Spleen (tissue), 11 donors: ENCODE measurements around the gene MSANTD1. TPM values are rescaled to one million over a fixed set of nuclear protein-coding genes. Genes with fewer than 3 reads are reported as not detected.

Experiments
- DNase-seq: peaks from one replicate; pipeline ENCODE4 v3.0.0-alpha.2; 2020
- H3K27ac ChIP-seq, 8 donors: fragments of 200-600 bp; sonication (generic) in 7 of 8; 1 replicate in 4 of 8; 2 replicates in 4 of 8; pipeline versions ENCODE4 v1.5.0 to v1.8.0; 2016 to 2021; ENCODE audit warnings: inconsistent platforms in 4 of 8, mild to moderate bottlenecking in 4 of 8, moderate library complexity in 1 of 8
- H3K27me3 ChIP-seq, 7 donors: fragments of 200-600 bp; sonication (generic) in 6 of 7; replicated peaks in 1 of 7; 1 replicate in 4 of 7; 2 replicates in 3 of 7; pipeline versions ENCODE4 v1.5.0 to v1.8.0; 2016 to 2021; ENCODE audit warnings: inconsistent platforms in 3 of 7, mild to moderate bottlenecking in 1 of 7
- H3K36me3 ChIP-seq, 6 donors: fragments of 200-600 bp; sonication (generic) in 5 of 6; 1 replicate in 4 of 6; 2 replicates in 2 of 6; pipeline versions ENCODE4 v1.5.0 to v1.8.0; 2016 to 2021; ENCODE audit warnings: inconsistent platforms in 2 of 6
- H3K4me1 ChIP-seq, 6 donors: fragments of 200-600 bp; sonication (generic) in 5 of 6; 1 replicate in 3 of 6; 2 replicates in 3 of 6; pipeline versions ENCODE4 v1.5.0 to v1.8.0; 2016 to 2021; ENCODE audit warnings: inconsistent platforms in 3 of 6
- H3K4me3 ChIP-seq, 8 donors: fragments of 200-600 bp; sonication (generic) in 7 of 8; 1 replicate in 4 of 8; 2 replicates in 4 of 8; pipeline versions ENCODE4 v1.5.0 to v1.8.0; 2016 to 2021; ENCODE audit warnings: inconsistent platforms in 4 of 8, mild to moderate bottlenecking in 4 of 8, moderate library complexity in 2 of 8
- H3K9me3 ChIP-seq, 8 donors: fragments of 200-600 bp; sonication (generic) in 7 of 8; 1 replicate in 4 of 8; 2 replicates in 4 of 8; pipeline versions ENCODE4 v1.5.0 to v1.8.0; 2016 to 2021; ENCODE audit warnings: inconsistent platforms in 4 of 8
- POLR2A ChIP-seq, 3 donors: fragments of 450-650 bp; IDR thresholded peaks; one replicate each; pipeline ENCODE4 v1.5.1; 2017; ENCODE audit warnings: antibody characterized with exemption in 3 of 3, mild to moderate bottlenecking in 1 of 3
- POLR2AphosphoS5 ChIP-seq, 3 donors: sonication (generic); formaldehyde crosslinking; IDR thresholded peaks; one replicate each; pipeline ENCODE4 v1.5.1; 2017; ENCODE audit warnings: antibody characterized with exemption in 3 of 3
- WGBS, 5 donors: extraction: QIAGEN DNeasy Blood & Tissue Kit in 3 of 5; methylation state at CpG; one replicate each; pipeline versions ENCODE4 v1.1.5 to v1.1.7; 2013 to 2018; 5-methylcytosine and 5-hydroxymethylcytosine counted together
- intact Hi-C: fragments of 100-400 bp; cut with DNase I; formaldehyde crosslinking; loops from one replicate; pipeline ENCODE4 v1.15.0; 2023; ENCODE audit warnings: low total_unique reads
- polyA plus RNA-seq, 3 donors: library from polyadenylated mRNA; stranded (reverse); fragments of 200-250 nt; gene quantifications; one replicate each; pipeline ENCODE4 v1.2.1, GENCODE V29; 2013
- total RNA-seq, 7 donors: library from RNA; depleted of rRNA in 3 of 7; stranded (reverse); fragments of >200 nt in 3 of 7; fragmentation: NEBNext Ultra II Directional in 4 of 7; extraction: Animal tissue kit (Norgen Biotek cat#: 25700) in 4 of 7; gene quantifications; one replicate each; pipeline versions ENCODE4 v1.1.0 to v1.2.1, GENCODE V29; 2016 to 2021
- TF ChIP-seq, protein P1 (sequence below), 11 experiments: fragments of 200-600 bp in 7 of 11; fragments of 450-650 bp in 4 of 11; sonication (generic) in 4 of 11; IDR thresholded peaks in 8 of 11; conservative IDR thresholded peaks in 3 of 11; 1 replicate in 7 of 11; 2 replicates in 4 of 11; pipeline versions ENCODE4 v1.4.0 to v1.8.0; 2016 to 2021; ENCODE audit warnings: antibody characterized with exemption in 11 of 11, inconsistent platforms in 4 of 11, mild to moderate bottlenecking in 1 of 11
- donor health status: healthy with polysubstance abuse.
- donor health status: DM: no; HTN: no; CAD: no; lungs with moderate emphysema.
- donor health status: DM: no; HTN: no; CAD: no.
- donor health status: Bipolar disorder and iron deficiency.
- donor health status: healthy.
- donor health status: DM: no; HTN: no; CAD: no.
- donor health status: DM: yes; HTN: yes; CAD: no.

MSANTD1 gene
- total and polyA plus RNA-seq, 10 donors = 0.41 to 2.8 (median 1.8) TPM

DNA sequence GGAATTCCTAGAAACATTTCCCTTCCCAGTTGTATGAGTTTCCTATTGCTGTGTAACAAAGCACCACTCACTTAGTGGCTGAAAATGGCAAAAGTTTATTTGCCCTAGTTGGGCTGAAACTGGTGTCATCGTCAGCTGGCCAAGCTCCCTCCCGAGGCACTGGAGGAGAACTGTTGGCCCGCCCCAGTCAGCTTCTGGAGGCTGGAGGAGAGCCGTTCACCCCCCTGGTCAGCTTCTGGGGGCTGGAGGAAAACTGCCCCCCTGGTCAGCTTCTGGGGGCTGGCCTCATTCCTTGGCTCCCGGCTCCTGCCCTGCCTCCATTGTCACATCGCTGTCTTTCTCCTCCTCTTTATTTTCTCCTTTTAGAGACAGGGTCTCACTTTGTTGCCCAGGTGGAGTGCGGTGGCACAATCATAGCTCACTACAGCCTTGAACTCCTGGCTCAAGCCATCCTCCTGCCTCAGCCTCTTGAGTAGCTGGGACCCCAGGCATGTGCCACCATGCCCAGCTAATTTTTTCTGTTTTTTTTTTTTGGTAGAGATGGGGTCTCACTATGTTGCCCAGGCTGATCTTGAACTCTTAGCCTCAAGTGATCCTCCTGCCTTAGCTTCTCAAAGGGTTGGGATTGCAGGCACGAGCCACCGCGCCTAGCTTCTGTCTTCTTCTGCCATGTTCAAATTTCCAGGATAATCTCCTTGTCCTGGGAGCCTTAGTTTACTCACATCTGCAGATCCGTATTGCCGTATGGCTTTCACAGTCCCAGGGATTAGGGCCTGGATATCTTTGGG is 47.1 kb downstream of the MSANTD1 start:
- Histone ChIP-seq H3K36me3 (no peaks in the 10 kb centered on the region), H3K4me3 (no peak overlapping the region), H3K4me1 (peaks cover 10 to 59% (median 39%) of the 10 kb centered on the region in 6 donors), H3K9me3 (no peaks in the 10 kb centered on the region), H3K27ac (no peak overlapping the region), H3K27me3 (peaks cover 0 to 15% (median 0%) of the 10 kb centered on the region in 7 donors)
- intact Hi-C loops = no loop called here
- DNase-seq = no peak
- no peak for TF ChIP-seq POLR2A (IDR thresholded peaks at IDR 0.05)
- TF ChIP-seq, protein P1, sequence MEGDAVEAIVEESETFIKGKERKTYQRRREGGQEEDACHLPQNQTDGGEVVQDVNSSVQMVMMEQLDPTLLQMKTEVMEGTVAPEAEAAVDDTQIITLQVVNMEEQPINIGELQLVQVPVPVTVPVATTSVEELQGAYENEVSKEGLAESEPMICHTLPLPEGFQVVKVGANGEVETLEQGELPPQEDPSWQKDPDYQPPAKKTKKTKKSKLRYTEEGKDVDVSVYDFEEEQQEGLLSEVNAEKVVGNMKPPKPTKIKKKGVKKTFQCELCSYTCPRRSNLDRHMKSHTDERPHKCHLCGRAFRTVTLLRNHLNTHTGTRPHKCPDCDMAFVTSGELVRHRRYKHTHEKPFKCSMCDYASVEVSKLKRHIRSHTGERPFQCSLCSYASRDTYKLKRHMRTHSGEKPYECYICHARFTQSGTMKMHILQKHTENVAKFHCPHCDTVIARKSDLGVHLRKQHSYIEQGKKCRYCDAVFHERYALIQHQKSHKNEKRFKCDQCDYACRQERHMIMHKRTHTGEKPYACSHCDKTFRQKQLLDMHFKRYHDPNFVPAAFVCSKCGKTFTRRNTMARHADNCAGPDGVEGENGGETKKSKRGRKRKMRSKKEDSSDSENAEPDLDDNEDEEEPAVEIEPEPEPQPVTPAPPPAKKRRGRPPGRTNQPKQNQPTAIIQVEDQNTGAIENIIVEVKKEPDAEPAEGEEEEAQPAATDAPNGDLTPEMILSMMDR (IDR thresholded peaks at IDR 0.05 in 8 of 11, conservative IDR thresholded peaks at IDR 0.05 in 3 of 11) = no peak
- TF ChIP-seq POLR2AphosphoS5 (IDR thresholded peaks at IDR 0.05) = no peak
- WGBS, 5 donors = 89 to 95% (median 91%) methylated on average over 12 of the region's 12 CpGs

DNA sequence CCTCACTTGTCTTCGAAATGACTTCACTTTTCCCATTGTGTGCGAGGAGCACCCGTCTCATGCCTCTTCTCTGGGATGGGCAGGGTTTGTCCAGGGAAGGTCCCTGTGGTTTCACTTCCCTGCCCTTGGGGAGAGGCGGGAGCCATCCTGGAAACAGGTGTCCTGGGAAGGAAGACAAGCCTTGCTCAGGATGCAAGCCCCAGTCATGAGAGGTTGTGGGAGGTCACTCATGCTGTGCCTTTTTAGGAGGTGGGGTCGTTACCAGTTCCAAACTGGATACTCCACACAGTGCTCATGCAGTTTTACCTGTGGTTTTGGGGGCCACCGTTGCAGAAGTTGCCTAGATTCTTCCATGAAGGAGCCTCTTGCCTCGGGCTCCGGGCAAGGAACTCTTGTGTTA is 47.7 kb downstream of the MSANTD1 start:
- H3K36me3 ChIP-seq = no peaks in the 10 kb centered on the region
- H3K4me1 ChIP-seq = peaks cover 7 to 59% (median 38%) of the 10 kb centered on the region in 6 donors
- TF ChIP-seq, protein P1 (IDR thresholded peaks at IDR 0.05 in 8 of 11, conservative IDR thresholded peaks at IDR 0.05 in 3 of 11) = no peak
- no peak for TF ChIP-seq POLR2AphosphoS5 (IDR thresholded peaks at IDR 0.05)
- TF ChIP-seq POLR2A (IDR thresholded peaks at IDR 0.05) = no peak
- 80 to 86% (median 80%) methylated on average over 7 to 8 of the region's 8 CpGs for WGBS, 5 donors
- H3K4me3 ChIP-seq = no peak overlapping the region
- peaks cover 0 to 8% (median 0%) of the 10 kb centered on the region in 7 donors for H3K27me3 ChIP-seq
- intact Hi-C loops = no loop called here
- H3K9me3 ChIP-seq = no peaks in the 10 kb centered on the region
- no peak overlapping the region for H3K27ac ChIP-seq
- no peak for DNase-seq

DNA sequence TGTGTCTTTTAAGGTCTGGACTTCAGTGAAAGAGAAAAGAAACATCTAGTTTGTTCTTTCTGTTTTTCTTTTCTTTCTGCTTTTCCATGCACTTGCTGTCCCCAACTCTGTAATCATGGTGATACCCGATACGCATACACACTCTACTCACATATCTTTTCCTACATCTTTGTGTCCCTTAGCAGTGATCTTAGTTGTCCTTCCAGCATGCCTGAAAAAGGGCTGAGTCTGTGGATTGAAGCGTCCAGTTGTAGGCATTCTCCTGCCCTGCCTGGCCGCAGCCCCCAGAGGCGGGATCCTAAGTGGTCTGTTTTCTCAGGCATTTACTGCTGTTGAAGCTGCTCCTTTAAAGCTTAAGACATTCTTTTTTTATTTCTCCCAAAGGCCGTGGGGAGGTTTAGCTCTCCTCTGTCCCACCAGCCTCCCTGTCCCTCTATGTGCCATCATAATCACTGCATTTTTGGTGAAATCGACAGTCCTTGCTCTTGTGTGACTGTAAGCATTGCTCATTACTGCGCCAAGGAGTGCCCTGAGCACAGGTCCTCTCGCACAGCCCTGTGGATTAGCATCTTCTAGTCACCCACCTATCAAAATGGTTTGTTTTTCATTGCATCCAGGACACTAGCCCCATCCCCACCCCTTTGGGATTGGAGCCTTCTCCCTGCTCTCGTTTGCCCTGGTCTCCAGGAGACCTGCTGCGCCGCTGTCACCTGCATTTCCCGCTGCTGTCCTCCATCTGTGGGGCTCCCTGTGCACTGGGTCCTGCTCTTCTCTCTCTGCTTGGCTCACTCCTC is 48.3 kb downstream of the MSANTD1 start:
- TF ChIP-seq, protein P1 (IDR thresholded peaks at IDR 0.05 in 8 of 11, conservative IDR thresholded peaks at IDR 0.05 in 3 of 11) = no peak
- TF ChIP-seq POLR2A (IDR thresholded peaks at IDR 0.05) (no peak), POLR2AphosphoS5 (IDR thresholded peaks at IDR 0.05) (no peak)
- H3K27me3 ChIP-seq = peaks cover 0 to 2% (median 0%) of the 10 kb centered on the region in 7 donors
- no peak for DNase-seq
- H3K4me1 ChIP-seq = peaks cover 10 to 59% (median 39%) of the 10 kb centered on the region in 6 donors
- no peak overlapping the region for H3K4me3 ChIP-seq
- H3K9me3 ChIP-seq = no peaks in the 10 kb centered on the region
- 91 to 94% (median 93%) methylated on average over 13 of the region's 13 CpGs for WGBS, 5 donors
- intact Hi-C loops = no loop called here
- no peak overlapping the region for H3K27ac ChIP-seq
- no peaks in the 10 kb centered on the region for H3K36me3 ChIP-seq
